ENCODE results near the gene IMPDH2. TPM values are rescaled to one million over a fixed set of nuclear protein-coding genes. Genes with fewer than 3 reads are reported as not detected.

IMPDH2 gene
- total RNA-seq, 1 donor from 2014 or later = 190 TPM

DNA sequence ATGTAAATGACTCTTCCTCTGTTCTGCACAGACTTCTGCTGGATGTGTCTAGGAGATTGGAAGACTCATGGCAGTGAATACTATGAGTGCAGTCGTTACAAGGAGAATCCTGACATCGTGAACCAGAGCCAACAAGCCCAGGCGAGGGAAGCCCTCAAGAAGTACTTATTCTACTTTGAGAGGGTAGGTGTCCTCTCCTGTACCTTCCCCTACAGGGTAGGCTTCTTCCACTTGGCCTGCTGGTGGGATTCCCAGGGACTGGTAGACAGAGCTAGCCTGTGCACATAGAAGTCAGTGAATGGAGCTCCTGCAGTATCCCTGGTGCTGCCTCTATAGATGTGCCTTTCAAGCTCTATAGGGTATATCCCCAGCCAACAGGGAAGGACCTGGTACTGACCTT, 49.7 kb downstream of the IMPDH2 start:
- no peak for DNase-seq

Small RNAs within 50 kb of the gene (small RNA-seq; reads per million reads assigned to genes)
- gene MIR191 (3,949 reads per million, percentile 100 among the genes with 10 or more reads in this experiment), gene MIR425 (48.1 reads per million, percentile 95 among the genes with 10 or more reads in this experiment)

Other genes with a start within 250 kb of the IMPDH2 start
- 29.2 TPM for gene PRKAR2A, start 181.5 kb downstream of the IMPDH2 start, total RNA-seq
- gene SLC25A20, start 130.5 kb downstream of the IMPDH2 start, total RNA-seq = 10.3 TPM
- gene ARIH2, start 110.6 kb downstream of the IMPDH2 start, total RNA-seq = 82.0 TPM
- 53.0 TPM for gene P4HTM, start 39.2 kb downstream of the IMPDH2 start, total RNA-seq
- 85.6 TPM for gene WDR6, start 22.0 kb downstream of the IMPDH2 start, total RNA-seq
- gene DALRD3, start 10.8 kb downstream of the IMPDH2 start, total RNA-seq = 47.4 TPM
- 33.4 TPM for gene NDUFAF3, start 7.3 kb downstream of the IMPDH2 start, total RNA-seq
- gene QRICH1, start 64.7 kb upstream of the IMPDH2 start, total RNA-seq = 113 TPM
- 197 TPM for gene QARS1, start 75.4 kb upstream of the IMPDH2 start, total RNA-seq
- 49.0 TPM for gene USP19, start 91.4 kb upstream of the IMPDH2 start, total RNA-seq
- gene LAMB2, start 103.7 kb upstream of the IMPDH2 start, total RNA-seq = 47.6 TPM
- gene CCDC71, start 136.9 kb upstream of the IMPDH2 start, total RNA-seq = 18.6 TPM
- gene KLHDC8B, start 142.2 kb upstream of the IMPDH2 start, total RNA-seq = 11.7 TPM
- gene C3orf62, start 247.8 kb upstream of the IMPDH2 start, total RNA-seq = 3.9 TPM

Measured in occipital lobe (tissue), 3 donors.